Measurements from ENCODE around the gene FOXP3.

The FOXP3 gene

DNA sequence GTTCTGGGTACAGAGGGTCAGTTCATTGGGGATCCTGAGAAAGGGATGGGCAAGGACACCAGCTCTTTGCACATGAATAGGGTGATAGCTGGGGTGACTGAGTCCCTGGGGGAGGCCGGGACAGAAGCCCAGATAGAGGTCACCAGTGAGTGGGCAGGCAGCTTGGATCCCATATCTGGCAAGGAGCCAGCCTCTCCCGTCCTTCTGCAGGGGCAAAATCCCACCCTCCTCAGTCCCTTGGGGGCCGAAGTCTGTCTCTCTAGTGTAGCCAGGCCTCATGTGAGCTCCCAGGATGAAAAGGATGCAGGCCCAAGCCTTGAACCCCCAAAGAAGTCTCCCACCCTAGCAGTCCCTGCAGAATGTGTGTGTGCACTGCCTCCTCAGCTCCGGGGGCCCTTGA, 22.1 kb upstream of the FOXP3 start:
- Mint-ChIP-seq H3K36me3 (peaks cover 16% of the 10 kb centered on the region), H3K27me3 (no peaks in the 10 kb centered on the region), H3K4me1 (peaks cover 38% of the 10 kb centered on the region), H3K4me3 (no peak overlapping the region), H3K27ac (no peak overlapping the region), H3K9me3 (no peaks in the 10 kb centered on the region)
- no peak for DNase-seq
- CTCF ChIA-PET = interaction anchor here (1.4 kb wide), 1 partner anchor 94 kb away, joined by 8 read pairs; no protein-coding TSS in a partner anchor

DNA sequence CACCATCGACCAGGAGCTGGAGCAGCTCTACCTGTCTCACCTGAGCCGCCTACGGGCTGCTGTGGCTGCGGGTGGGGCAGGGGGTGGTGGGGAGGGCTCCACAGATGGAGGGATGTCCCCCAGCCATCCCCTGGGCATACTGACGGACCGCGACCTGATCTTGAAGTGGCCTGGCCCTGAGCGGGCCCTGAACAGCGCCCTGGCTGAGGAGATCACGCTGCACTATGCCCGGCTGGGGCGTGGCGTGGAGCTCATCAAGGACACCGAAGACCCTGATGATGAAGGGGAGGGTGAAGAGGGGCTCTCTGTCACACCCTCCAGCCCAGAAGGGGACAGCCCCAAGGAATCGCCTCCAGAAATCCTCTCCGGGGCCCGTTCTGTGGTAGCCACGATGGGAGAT, 21.6 kb upstream of the FOXP3 start:
- H3K4me3 Mint-ChIP-seq = no peak overlapping the region
- DNase-seq = no peak
- no peak overlapping the region for H3K27ac Mint-ChIP-seq
- H3K27me3 Mint-ChIP-seq = no peaks in the 10 kb centered on the region
- H3K9me3 Mint-ChIP-seq = no peaks in the 10 kb centered on the region
- CTCF ChIA-PET = no interaction called here
- peaks cover 37% of the 10 kb centered on the region for H3K4me1 Mint-ChIP-seq
- peaks cover 16% of the 10 kb centered on the region for H3K36me3 Mint-ChIP-seq

DNA sequence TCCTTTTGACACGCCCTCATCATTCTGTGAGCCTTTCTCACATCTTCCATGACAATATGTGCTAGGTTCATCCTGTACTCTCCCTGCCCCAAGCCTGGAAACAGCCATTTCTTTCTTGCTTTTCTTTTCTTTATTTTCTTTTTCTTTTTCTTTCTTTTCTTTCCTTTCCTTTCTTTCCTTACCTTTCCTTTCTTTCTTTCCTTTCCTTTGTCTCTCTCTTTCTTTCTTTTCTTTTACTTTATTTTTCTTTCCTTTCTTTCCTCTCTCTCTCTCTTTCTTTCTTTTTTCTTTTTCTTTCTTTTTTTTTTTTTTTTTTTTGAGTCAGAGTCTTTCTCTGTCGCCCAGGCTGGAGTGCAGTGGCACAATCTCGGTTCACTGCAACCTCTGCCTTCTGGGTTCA, 19.7 kb upstream of the FOXP3 start:
- Mint-ChIP-seq H3K4me3 (no peak overlapping the region), H3K27ac (no peak overlapping the region), H3K27me3 (no peaks in the 10 kb centered on the region), H3K9me3 (no peaks in the 10 kb centered on the region), H3K4me1 (peaks cover 45% of the 10 kb centered on the region), H3K36me3 (peaks cover 24% of the 10 kb centered on the region)
- no peak for DNase-seq
- CTCF ChIA-PET = no interaction called here

- no peak overlapping the region for H3K4me3 Mint-ChIP-seq
- DNase-seq = no peak
- CTCF ChIA-PET = no interaction called here
- H3K4me1 Mint-ChIP-seq = peaks cover 46% of the 10 kb centered on the region
- H3K27me3 Mint-ChIP-seq = no peaks in the 10 kb centered on the region
- H3K9me3 Mint-ChIP-seq = no peaks in the 10 kb centered on the region
- H3K36me3 Mint-ChIP-seq = peaks cover 21% of the 10 kb centered on the region
- H3K27ac Mint-ChIP-seq = no peak overlapping the region
Observed at GRCh38 chrX:49282647-49283011, 18.1 kb upstream of the FOXP3 start.

- peak overlapping the region; percentile 48 for H3K4me3 Mint-ChIP-seq
- CTCF ChIA-PET = no interaction called here
- no peaks in the 10 kb centered on the region for H3K27me3 Mint-ChIP-seq
- peaks cover 32% of the 10 kb centered on the region for H3K36me3 Mint-ChIP-seq
- peaks cover 82% of the 10 kb centered on the region for H3K4me1 Mint-ChIP-seq
- DNase-seq = no peak
- H3K27ac Mint-ChIP-seq = peak overlapping the region; percentile 96
- no peaks in the 10 kb centered on the region for H3K9me3 Mint-ChIP-seq
Observed at GRCh38 chrX:49278081-49278480, 13.6 kb upstream of the FOXP3 start.

- CTCF ChIA-PET = no interaction called here
- Mint-ChIP-seq H3K36me3 (peaks cover 28% of the 10 kb centered on the region), H3K4me1 (peaks cover 82% of the 10 kb centered on the region), H3K27me3 (no peaks in the 10 kb centered on the region), H3K27ac (peak overlapping the region; percentile 96), H3K9me3 (no peaks in the 10 kb centered on the region), H3K4me3 (peak overlapping the region; percentile 48)
- DNase-seq = no peak
Observed at GRCh38 chrX:49277535-49277830, 13.0 kb upstream of the FOXP3 start.

GRCh38 chrX:49276671-49277534, 12.4 kb upstream of the FOXP3 start:
- no peaks in the 10 kb centered on the region for H3K9me3 Mint-ChIP-seq
- peaks cover 27% of the 10 kb centered on the region for H3K36me3 Mint-ChIP-seq
- peaks cover 81% of the 10 kb centered on the region for H3K4me1 Mint-ChIP-seq
- H3K27ac Mint-ChIP-seq = peak overlapping the region; percentile 96
- CTCF ChIA-PET = no interaction called here
- DNase-seq = no peak
- H3K4me3 Mint-ChIP-seq = peak overlapping the region; percentile 48
- no peaks in the 10 kb centered on the region for H3K27me3 Mint-ChIP-seq

DNA sequence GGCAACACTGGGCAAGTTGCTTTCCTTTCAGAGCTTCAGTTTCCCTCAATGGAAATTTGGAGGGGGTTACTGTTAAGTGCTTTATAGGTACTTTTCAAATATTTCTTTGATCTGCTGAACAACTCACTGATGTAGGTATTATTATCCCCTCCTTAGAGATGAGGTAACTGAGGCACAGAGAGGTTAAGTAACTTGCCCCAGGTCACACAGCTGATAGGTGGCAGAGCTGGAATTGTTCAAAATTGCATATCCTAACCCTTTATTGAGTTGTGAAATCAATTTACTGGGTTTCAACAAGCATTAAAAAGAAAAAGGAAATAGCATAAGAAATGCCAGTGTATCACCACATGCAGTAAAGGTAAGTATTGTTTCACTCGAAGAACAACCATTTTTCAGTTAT, 11.7 kb upstream of the FOXP3 start:
- peaks cover 87% of the 10 kb centered on the region for H3K4me1 Mint-ChIP-seq

DNA sequence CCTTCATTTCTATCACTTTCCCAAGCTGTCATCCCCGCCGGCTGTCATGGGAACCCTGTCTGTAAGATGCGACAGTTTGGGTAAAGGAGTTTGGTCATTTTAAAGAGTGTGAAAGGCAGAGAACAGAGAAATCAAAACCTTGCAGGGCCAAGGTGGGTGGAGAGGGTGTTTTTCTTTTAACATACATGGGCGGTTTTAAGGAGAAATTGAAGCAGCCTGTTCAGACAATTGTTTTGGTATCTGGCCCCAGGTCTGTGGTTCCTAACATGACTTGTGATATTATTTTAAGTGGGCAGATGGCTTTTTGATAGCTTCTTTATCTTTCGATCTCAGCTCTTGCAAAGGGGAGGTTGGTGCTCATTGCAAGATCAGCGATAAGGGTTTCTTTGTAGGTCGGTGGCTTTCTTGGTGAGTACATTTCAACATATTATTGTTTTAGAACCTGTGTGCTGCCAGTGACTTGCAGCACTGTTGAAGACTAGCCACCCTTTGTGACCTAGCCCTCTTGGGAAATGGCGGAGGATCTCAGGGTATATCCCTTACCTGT, 8.7 kb upstream of the FOXP3 start:
- H3K27ac Mint-ChIP-seq = peak overlapping the region; percentile 95
- CTCF ChIA-PET = interaction anchor here (1.5 to 2.7 kb wide), 3 partner anchors 9 to 81 kb away, joined by 4 to 6 read pairs (median 6); no protein-coding TSS in a partner anchor

More for the DNA sequence above, 11.7 kb upstream of the FOXP3 start:
- no peak for DNase-seq
- Mint-ChIP-seq H3K9me3 (no peaks in the 10 kb centered on the region), H3K4me3 (no peak overlapping the region), H3K27ac (peak overlapping the region; percentile 96), H3K27me3 (no peaks in the 10 kb centered on the region), H3K36me3 (peaks cover 31% of the 10 kb centered on the region)
- CTCF ChIA-PET = no interaction called here

DNA sequence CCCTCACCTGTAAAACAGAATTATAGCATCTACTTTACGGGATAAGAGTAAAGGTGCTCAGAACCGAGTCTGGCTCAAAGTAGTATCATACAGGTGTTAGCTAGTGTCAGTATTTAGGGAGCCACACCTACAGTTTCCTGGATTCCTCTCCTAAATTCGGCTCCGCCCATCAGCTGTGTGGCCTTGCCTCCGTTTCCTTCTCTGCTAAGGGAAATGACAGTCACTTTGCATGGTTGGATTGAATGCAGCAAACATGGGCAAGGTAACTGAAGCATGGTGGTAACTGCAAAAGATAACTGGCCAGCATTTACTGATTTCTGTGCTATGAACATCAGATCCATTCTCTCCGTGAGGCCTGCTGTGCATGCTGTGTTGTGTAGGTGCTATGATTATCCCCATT, 7.9 kb upstream of the FOXP3 start:
- DNase-seq = peak; percentile 62
- H3K27ac Mint-ChIP-seq = peak overlapping the region; percentile 95
- H3K4me1 Mint-ChIP-seq = peaks cover 77% of the 10 kb centered on the region
- no peaks in the 10 kb centered on the region for H3K9me3 Mint-ChIP-seq
- no peaks in the 10 kb centered on the region for H3K27me3 Mint-ChIP-seq
- peaks cover 28% of the 10 kb centered on the region for H3K36me3 Mint-ChIP-seq
- CTCF ChIA-PET = interaction anchor here (1.5 to 2.7 kb wide), 2 partner anchors 9 to 80 kb away, joined by 4 to 6 read pairs; no protein-coding TSS in a partner anchor
- H3K4me3 Mint-ChIP-seq = peak overlapping the region; percentile 78

More for the DNA sequence above, 8.7 kb upstream of the FOXP3 start:
- peak overlapping the region; percentile 78 for H3K4me3 Mint-ChIP-seq
- peaks cover 28% of the 10 kb centered on the region for H3K36me3 Mint-ChIP-seq
- peak; percentile 59 for DNase-seq
- H3K9me3 Mint-ChIP-seq = no peaks in the 10 kb centered on the region
- peaks cover 78% of the 10 kb centered on the region for H3K4me1 Mint-ChIP-seq
- H3K27me3 Mint-ChIP-seq = no peaks in the 10 kb centered on the region

DNA sequence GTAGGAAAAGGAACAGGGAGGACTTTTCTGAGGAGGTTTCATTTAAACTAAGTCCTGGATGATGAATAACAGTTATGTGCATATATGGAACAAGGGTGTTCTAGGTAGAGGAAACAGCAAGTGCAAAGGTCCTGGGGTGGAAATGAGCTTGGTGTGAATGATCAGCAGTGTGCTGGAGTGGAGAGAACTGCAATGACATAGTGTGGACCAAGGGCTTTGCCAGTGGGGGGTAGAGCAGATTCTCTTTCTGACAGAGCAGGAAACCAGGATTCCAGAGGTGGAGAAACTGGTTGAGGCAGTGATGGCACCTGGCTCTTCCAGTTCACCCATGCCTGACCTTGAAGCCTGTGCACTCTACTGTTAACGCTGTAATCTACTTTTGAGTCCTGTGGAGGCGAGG, 6.8 kb upstream of the FOXP3 start:
- Mint-ChIP-seq H3K4me3 (peak overlapping the region; percentile 78), H3K36me3 (peaks cover 28% of the 10 kb centered on the region), H3K4me1 (peaks cover 69% of the 10 kb centered on the region), H3K27me3 (no peaks in the 10 kb centered on the region), H3K27ac (peak overlapping the region; percentile 95), H3K9me3 (no peaks in the 10 kb centered on the region)
- CTCF ChIA-PET = no interaction called here
- no peak for DNase-seq

DNA sequence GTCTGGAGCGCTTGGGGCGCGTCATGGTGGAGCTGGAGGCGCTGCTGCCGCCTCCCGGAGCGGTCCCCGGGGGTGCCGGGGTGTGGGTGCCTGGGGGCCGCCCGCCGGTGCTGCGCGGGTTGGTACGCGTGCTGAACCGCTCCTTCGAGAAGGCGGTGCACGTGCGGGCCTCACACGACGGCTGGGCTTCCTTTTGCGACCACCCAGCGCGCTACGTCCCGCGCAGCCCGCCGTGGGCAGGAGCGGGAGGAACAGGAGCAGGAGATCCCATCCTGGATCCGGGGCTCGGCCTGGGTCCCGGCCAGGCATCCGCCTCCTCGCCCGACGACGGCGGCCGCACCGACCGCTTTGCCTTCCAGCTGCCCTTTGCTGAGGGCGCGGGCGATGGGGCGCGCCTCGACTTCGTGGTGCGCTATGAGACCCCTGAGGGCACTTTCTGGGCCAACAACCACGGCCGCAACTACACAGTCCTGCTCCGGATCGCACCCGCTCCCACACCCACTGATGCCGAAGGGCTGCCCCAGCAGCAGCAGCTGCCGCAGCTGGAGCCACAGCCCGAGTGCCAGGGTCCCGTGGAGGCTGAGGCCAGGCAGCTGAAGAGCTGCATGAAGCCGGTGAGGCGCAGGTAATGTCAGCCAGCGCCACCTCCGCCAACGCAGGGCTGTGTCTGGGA, 5.9 kb upstream of the FOXP3 start:
- H3K4me3 Mint-ChIP-seq = peak overlapping the region; percentile 78
- H3K36me3 Mint-ChIP-seq = peaks cover 22% of the 10 kb centered on the region
- peaks cover 59% of the 10 kb centered on the region for H3K4me1 Mint-ChIP-seq
- peak overlapping the region; percentile 95 for H3K27ac Mint-ChIP-seq
- no peaks in the 10 kb centered on the region for H3K9me3 Mint-ChIP-seq
- H3K27me3 Mint-ChIP-seq = no peaks in the 10 kb centered on the region
- no peak for DNase-seq
- CTCF ChIA-PET = interaction anchor here (1.4 kb wide), 1 partner anchor 78 kb away, joined by 5 read pairs; no protein-coding TSS in a partner anchor

- peaks cover 16% of the 10 kb centered on the region for H3K36me3 Mint-ChIP-seq
- DNase-seq = no peak
- no peaks in the 10 kb centered on the region for H3K9me3 Mint-ChIP-seq
- H3K27ac Mint-ChIP-seq = peak within 1 kb of the TSS; percentile 96
- no peaks in the 10 kb centered on the region for H3K27me3 Mint-ChIP-seq
- CTCF ChIA-PET = interaction anchor here (1.4 kb wide), 1 partner anchor 77 kb away, joined by 5 read pairs; no protein-coding TSS in a partner anchor
- peaks cover 56% of the 10 kb centered on the region for H3K4me1 Mint-ChIP-seq
- H3K4me3 Mint-ChIP-seq = peak within 1 kb of the TSS; percentile 89
Observed at GRCh38 chrX:49269767-49270248, 5.3 kb upstream of the FOXP3 start, which contains the start of gene PPP1R3F. TSS of gene PPP1R3F (plus strand) at chrX:49269793. CDS start at chrX:49269870, 77 bp downstream.

GRCh38 chrX:49269010-49269766, 4.7 kb upstream of the FOXP3 start:
- Mint-ChIP-seq H3K4me3 (peak overlapping the region; percentile 89), H3K36me3 (peaks cover 10% of the 10 kb centered on the region), H3K27me3 (no peaks in the 10 kb centered on the region), H3K27ac (peak overlapping the region; percentile 96), H3K9me3 (no peaks in the 10 kb centered on the region), H3K4me1 (peaks cover 51% of the 10 kb centered on the region)
- CTCF ChIA-PET = interaction anchor here (1.4 kb wide), 1 partner anchor 77 kb away, joined by 5 read pairs; no protein-coding TSS in a partner anchor
- peak; percentile 96 for DNase-seq

Data from activated naive CD4-positive, alpha-beta T cell treated with anti-CD3 and anti-CD28 coated beads, Interleukin-2, amount 10 ng/mL, durations not matched to agents 7 days and 5 days (primary cell).